ENCODE measurements around the gene VPS26A. TPM values are rescaled to one million over a fixed set of nuclear protein-coding genes. Genes with fewer than 3 reads are reported as not detected.
"Not testable (repeated sequence)": the region's sequence is repeated elsewhere in the genome, so short reads cannot be mapped to it uniquely, and the experiment has no call there.

Gene VPS26A
- total and polyA plus RNA-seq, 4 donors = 24.9 to 62.5 (median 37.6) TPM

DNA sequence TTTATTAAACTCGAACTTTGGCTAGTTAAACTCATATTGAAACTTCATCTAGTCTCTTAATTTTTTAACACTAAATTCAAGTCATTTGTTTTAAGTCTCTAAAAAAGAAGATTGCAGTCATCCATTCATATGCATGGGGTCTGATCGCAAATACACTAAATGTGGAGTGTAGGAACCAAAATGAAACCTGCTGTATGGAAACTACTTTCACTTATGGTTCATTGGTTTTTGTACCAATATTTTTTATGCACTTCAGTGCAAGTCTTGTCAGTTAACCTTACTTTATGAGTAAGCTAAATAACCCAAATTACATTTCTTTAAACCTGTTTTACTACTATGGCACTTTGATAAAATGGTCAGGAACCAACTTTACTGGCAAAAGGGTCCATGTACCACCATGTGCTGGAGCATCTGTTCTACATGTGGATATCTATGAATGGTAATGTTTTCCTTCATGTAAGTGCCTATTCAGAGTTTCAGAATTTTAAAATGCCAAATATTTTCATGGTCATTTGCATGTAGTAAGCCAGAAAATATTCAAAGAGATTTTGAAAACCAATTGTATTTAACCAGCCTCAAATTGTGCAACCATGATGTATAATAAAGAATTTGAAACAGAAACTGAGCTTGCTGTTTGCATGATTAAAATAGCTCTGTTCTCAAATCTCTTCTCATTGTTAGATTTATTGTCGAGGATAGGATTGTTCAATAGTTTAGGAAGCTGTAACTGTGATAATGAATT is 48.4 kb downstream of the VPS26A start:
- 85 to 94% methylated on average over 3 of the region's 3 CpGs for WGBS, 2 donors
- H3K4me1 ChIP-seq (ENCODE audit: control insufficient read depth in 5 of 5, insufficient read depth in 5 of 5, low read length in 5 of 5) = no peaks in the 10 kb centered on the region
- H3K9me3 ChIP-seq (ENCODE audit: control insufficient read depth in 4 of 4, insufficient read depth in 3 of 4, low read length in 3 of 4) = no peaks in the 10 kb centered on the region
- no peak for DNase-seq
- no peak for ATAC-seq (ENCODE audit: insufficient read depth, low FRiP score)
- H3K9ac ChIP-seq (ENCODE audit: insufficient read depth in 1 of 2, low read length in 2 of 2) = no peak overlapping the region
- TF ChIP-seq, protein P1, sequence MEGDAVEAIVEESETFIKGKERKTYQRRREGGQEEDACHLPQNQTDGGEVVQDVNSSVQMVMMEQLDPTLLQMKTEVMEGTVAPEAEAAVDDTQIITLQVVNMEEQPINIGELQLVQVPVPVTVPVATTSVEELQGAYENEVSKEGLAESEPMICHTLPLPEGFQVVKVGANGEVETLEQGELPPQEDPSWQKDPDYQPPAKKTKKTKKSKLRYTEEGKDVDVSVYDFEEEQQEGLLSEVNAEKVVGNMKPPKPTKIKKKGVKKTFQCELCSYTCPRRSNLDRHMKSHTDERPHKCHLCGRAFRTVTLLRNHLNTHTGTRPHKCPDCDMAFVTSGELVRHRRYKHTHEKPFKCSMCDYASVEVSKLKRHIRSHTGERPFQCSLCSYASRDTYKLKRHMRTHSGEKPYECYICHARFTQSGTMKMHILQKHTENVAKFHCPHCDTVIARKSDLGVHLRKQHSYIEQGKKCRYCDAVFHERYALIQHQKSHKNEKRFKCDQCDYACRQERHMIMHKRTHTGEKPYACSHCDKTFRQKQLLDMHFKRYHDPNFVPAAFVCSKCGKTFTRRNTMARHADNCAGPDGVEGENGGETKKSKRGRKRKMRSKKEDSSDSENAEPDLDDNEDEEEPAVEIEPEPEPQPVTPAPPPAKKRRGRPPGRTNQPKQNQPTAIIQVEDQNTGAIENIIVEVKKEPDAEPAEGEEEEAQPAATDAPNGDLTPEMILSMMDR (IDR thresholded peaks at IDR 0.05; ENCODE audit: control extremely low read depth, extremely low read depth) = no peak
- no peaks in the 10 kb centered on the region for H3K27me3 ChIP-seq (ENCODE audit: control insufficient read depth in 3 of 3, insufficient read depth in 3 of 3, low read length in 2 of 3)
- H3K36me3 ChIP-seq (ENCODE audit: control insufficient read depth in 4 of 4, insufficient read depth in 4 of 4, low read length in 4 of 4) = peaks cover 6 to 14% (median 10%) of the 10 kb centered on the region in 4 donors
- no peak overlapping the region for H3K27ac ChIP-seq (ENCODE audit: low read depth in 1 of 2, low read length in 1 of 2)
- no peak overlapping the region for H3K4me3 ChIP-seq

DNA sequence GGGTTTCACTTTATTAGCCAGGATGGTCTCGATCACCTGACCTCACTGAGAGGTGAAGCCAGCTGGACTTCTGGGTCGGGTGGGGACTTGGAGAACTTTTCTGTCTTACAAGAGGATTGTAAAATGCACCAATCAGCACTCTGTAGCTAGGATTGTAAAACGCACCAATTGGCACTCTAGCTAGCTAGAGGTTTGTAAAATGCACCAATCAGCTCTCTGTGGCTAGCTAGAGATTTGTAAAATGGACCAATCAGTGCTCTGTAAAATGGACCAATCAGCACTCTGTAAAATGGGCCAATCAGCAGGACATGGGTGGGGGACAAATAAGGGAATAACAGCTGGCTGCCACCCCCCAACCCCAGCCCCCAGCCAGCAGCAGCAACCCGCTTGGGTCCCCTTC is 51.3 kb downstream of the VPS26A start:
- not testable (repeated sequence) for H3K9me3 ChIP-seq (ENCODE audit: control insufficient read depth in 4 of 4, insufficient read depth in 3 of 4, low read length in 3 of 4); H3K27ac ChIP-seq (ENCODE audit: low read depth in 1 of 2, low read length in 1 of 2); DNase-seq; H3K4me3 ChIP-seq; H3K27me3 ChIP-seq (ENCODE audit: control insufficient read depth in 3 of 3, insufficient read depth in 3 of 3, low read length in 2 of 3); H3K4me1 ChIP-seq (ENCODE audit: control insufficient read depth in 5 of 5, insufficient read depth in 5 of 5, low read length in 5 of 5); H3K9ac ChIP-seq (ENCODE audit: insufficient read depth in 1 of 2, low read length in 2 of 2); ATAC-seq (ENCODE audit: insufficient read depth, low FRiP score)
- peaks cover 0 to 11% (median 6%) of the 10 kb centered on the region in 4 donors for H3K36me3 ChIP-seq (ENCODE audit: control insufficient read depth in 4 of 4, insufficient read depth in 4 of 4, low read length in 4 of 4)
- WGBS, 2 donors = 75 to 93% methylated on average over 4 of the region's 4 CpGs

DNA sequence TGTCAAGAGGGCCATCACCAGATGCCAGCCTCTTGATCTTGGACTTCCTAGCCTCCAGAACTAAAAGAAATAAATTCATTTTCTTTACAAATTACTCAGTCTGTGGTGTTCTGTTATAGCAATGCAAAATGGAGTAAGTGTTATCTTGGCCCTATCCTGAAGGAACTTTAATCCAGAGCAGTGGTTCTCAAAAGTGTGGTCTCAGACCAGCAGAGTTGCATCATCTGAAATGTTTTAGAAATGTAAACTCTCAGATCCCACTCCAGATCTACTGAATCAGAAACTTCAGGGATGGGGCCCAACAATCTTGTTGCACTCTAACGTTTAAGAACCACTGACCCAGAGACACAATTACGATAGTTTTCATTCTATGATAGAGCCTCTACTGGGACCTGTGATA is 52.8 kb downstream of the VPS26A start:
- TF ChIP-seq, protein P1 (IDR thresholded peaks at IDR 0.05; ENCODE audit: control extremely low read depth, extremely low read depth) = no peak
- H3K27ac ChIP-seq (ENCODE audit: low read depth in 1 of 2, low read length in 1 of 2) = no peak overlapping the region
- peaks cover 0 to 4% (median 0%) of the 10 kb centered on the region in 4 donors for H3K36me3 ChIP-seq (ENCODE audit: control insufficient read depth in 4 of 4, insufficient read depth in 4 of 4, low read length in 4 of 4)
- H3K4me3 ChIP-seq = no peak overlapping the region
- no peaks in the 10 kb centered on the region for H3K9me3 ChIP-seq (ENCODE audit: control insufficient read depth in 4 of 4, insufficient read depth in 3 of 4, low read length in 3 of 4)
- peaks cover 4 to 15% (median 7%) of the 10 kb centered on the region in 5 donors for H3K4me1 ChIP-seq (ENCODE audit: control insufficient read depth in 5 of 5, insufficient read depth in 5 of 5, low read length in 5 of 5)
- no peaks in the 10 kb centered on the region for H3K27me3 ChIP-seq (ENCODE audit: control insufficient read depth in 3 of 3, insufficient read depth in 3 of 3, low read length in 2 of 3)
- 78 to 88% methylated on average over 2 of the region's 2 CpGs for WGBS, 2 donors
- no peak for DNase-seq
- H3K9ac ChIP-seq (ENCODE audit: insufficient read depth in 1 of 2, low read length in 2 of 2) = no peak overlapping the region
- ATAC-seq (ENCODE audit: insufficient read depth, low FRiP score) = no peak

DNA sequence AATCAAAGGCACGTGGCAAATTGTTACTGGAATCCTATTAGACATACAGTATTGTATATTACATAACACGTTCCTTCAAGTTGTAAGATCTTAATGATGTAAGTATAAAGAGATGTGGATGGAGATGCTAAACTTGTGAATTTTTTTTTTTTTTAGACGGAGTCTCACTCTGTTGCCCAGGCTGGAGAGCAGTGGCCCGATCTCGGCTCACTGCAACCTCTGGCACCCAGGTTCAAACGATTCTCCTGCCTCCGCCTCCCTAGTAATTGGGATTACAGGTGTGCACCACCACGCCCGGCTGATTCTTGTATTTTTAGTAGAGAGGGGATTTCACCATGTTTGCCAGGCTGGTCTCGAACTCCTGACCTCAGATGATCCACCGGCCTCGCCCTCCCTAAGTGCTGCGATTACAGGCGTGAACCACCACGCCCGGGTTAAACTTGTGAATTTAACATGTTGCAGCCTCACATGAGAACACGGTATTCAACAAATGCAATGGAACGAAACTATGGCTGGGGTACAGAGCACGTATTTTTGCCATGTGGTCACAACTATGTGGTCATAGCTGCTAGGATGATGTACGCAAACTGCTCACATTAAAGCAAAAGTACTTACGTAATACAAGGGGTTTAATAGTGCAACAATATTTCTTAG is 55.2 kb downstream of the VPS26A start:
- 34 to 36% methylated on average over 21 of the region's 21 CpGs for WGBS, 2 donors
- Histone ChIP-seq H3K9ac (ENCODE audit: insufficient read depth in 1 of 2, low read length in 2 of 2) (peak overlapping the region; percentile 99), H3K36me3 (ENCODE audit: control insufficient read depth in 4 of 4, insufficient read depth in 4 of 4, low read length in 4 of 4) (peaks cover 0 to 7% (median 2%) of the 10 kb centered on the region in 4 donors), H3K4me1 (ENCODE audit: control insufficient read depth in 5 of 5, insufficient read depth in 5 of 5, low read length in 5 of 5) (peaks cover 5 to 15% (median 7%) of the 10 kb centered on the region in 5 donors), H3K9me3 (ENCODE audit: control insufficient read depth in 4 of 4, insufficient read depth in 3 of 4, low read length in 3 of 4) (no peaks in the 10 kb centered on the region), H3K27me3 (ENCODE audit: control insufficient read depth in 3 of 3, insufficient read depth in 3 of 3, low read length in 2 of 3) (no peaks in the 10 kb centered on the region), H3K4me3 (peak overlapping the region; percentile 99), H3K27ac (ENCODE audit: low read depth in 1 of 2, low read length in 1 of 2) (peak overlapping the region in 1 of 2 donors; percentile 95)
- TF ChIP-seq, protein P1 (IDR thresholded peaks at IDR 0.05; ENCODE audit: control extremely low read depth, extremely low read depth) = no peak
- no peak for DNase-seq
- no peak for ATAC-seq (ENCODE audit: insufficient read depth, low FRiP score)
